GM12878 (cell line): ENCODE data around the gene LITAF. TPM values are rescaled to one million over a fixed set of nuclear protein-coding genes. Genes with fewer than 3 reads are reported as not detected.

Source experiments
- ATAC-seq: fragments of 200-7000 bp; cut with Tn5 transposase; 3 replicates; pipeline ENCODE4 v1.9.1; 2020; ENCODE audit warnings: mild to moderate bottlenecking, moderate library complexity
- BruUV-seq: library from RNA; stranded (reverse); fragments of 400-500 nt; replicated peaks from 2 replicates; lab custom pipeline; 2021; lab: Mats Ljungman, UMichigan
- CTCF ChIA-PET: fragments of 300-600 bp; sonication (Branson Sonifier 250); formaldehyde crosslinking; extraction: SDS; loops from one replicate; lab custom pipeline; 2021; ENCODE audit warnings: inconsistent platforms; lab: Yijun Ruan, JAX
- POLR2A ChIA-PET: fragments of 350-600 bp; formaldehyde crosslinking; extraction: SDS; loops from one replicate; lab custom pipeline; 2021; ENCODE audit warnings: inconsistent platforms; lab: Charles Lee
- RAD21 ChIA-PET: fragments of 300-600 bp; sonication (Branson Sonifier 250); formaldehyde crosslinking; loops from one replicate; lab custom pipeline; 2023; ENCODE audit warnings: antibody characterized with exemption; ENCODE audit not compliant: unreplicated experiment; lab: Charles Lee
- SMC1A ChIA-PET: fragments of 300-600 bp; sonication (Branson Sonifier 250); formaldehyde crosslinking; loops from one replicate; lab custom pipeline; 2023; ENCODE audit not compliant: unreplicated experiment, uncharacterized antibody; lab: Charles Lee
- DNase-seq: peaks from one replicate; pipeline ENCODE4 v3.0.0-alpha.2; 2011; ENCODE audit warnings: low read depth, low spot score
- FAIRE-seq: peaks from 3 replicates; lab custom pipeline; 2011; peaks lifted over from hg19 to GRCh38; lab: Jason Lieb, UNC
- H2AFZ ChIP-seq: 2 replicates; pipeline ENCODE4 v1.6.0; 2011; ENCODE audit warnings: low read depth, low read length, control low read depth; ENCODE audit not compliant: control insufficient read depth
- H3K27ac ChIP-seq: 2 replicates; pipeline ENCODE4 v1.5.1; 2011; ENCODE audit warnings: control low read depth; ENCODE audit not compliant: control insufficient read depth, insufficient read depth
- H3K27me3 ChIP-seq, 2 experiments: replicated peaks in 1 of 2; 2 replicates each; pipeline versions ENCODE4 v1.6.0 to v1.6.1; 2011; ENCODE audit warnings: low read length in 1 of 2; ENCODE audit not compliant: control insufficient read depth in 2 of 2, insufficient read depth in 2 of 2
- H3K36me3 ChIP-seq, 2 experiments: 2 replicates each; pipeline ENCODE4 v1.5.1; 2011; ENCODE audit warnings: low read length in 1 of 2; ENCODE audit not compliant: control insufficient read depth in 2 of 2, insufficient read depth in 2 of 2
- H3K4me1 ChIP-seq: 2 replicates; pipeline ENCODE4 v1.6.1; 2011; ENCODE audit warnings: mild to moderate bottlenecking, low read length, moderate library complexity, mixed read lengths; ENCODE audit not compliant: control insufficient read depth, insufficient read depth
- H3K4me2 ChIP-seq: 2 replicates; pipeline ENCODE4 v1.6.0; 2011; ENCODE audit warnings: control low read depth; ENCODE audit not compliant: control insufficient read depth, insufficient read depth
- H3K4me3 ChIP-seq: fragments of 200-600 bp; sonication (generic); 2 replicates; pipeline ENCODE4 v1.5.1; 2016
- H3K79me2 ChIP-seq: 2 replicates; pipeline ENCODE4 v1.6.0; 2011; ENCODE audit warnings: low read length; ENCODE audit not compliant: control insufficient read depth, insufficient read depth
- H3K9ac ChIP-seq: 2 replicates; pipeline ENCODE4 v1.8.0; 2011; ENCODE audit warnings: low read length, control low read depth, mixed read lengths; ENCODE audit not compliant: control insufficient read depth, insufficient read depth
- H3K9me3 ChIP-seq: replicated peaks from 3 replicates; pipeline ENCODE4 v1.5.1; 2011; ENCODE audit warnings: mild to moderate bottlenecking, low read length; ENCODE audit not compliant: control insufficient read depth, insufficient read depth
- H4K20me1 ChIP-seq: 2 replicates; pipeline ENCODE4 v1.6.0; 2011; ENCODE audit not compliant: control insufficient read depth, insufficient read depth
- BCL11A ChIP-seq: IDR thresholded peaks from 2 replicates; pipeline ENCODE4 v1.6.1; 2011; ENCODE audit warnings: low read depth, low read length
- E2F8 ChIP-seq: fragments of 450-650 bp; IDR thresholded peaks from 2 replicates; pipeline ENCODE4 v1.6.1; 2018; ENCODE audit warnings: mild to moderate bottlenecking, low read depth, moderate library complexity; ENCODE audit not compliant: partially characterized antibody
- IKZF2 ChIP-seq, 2 experiments: fragments of 450-650 bp; IDR thresholded peaks; 2 replicates each; pipeline ENCODE4 v1.6.1; 2017; ENCODE audit warnings: mild to moderate bottlenecking in 2 of 2, moderate library complexity in 2 of 2
- NFXL1 ChIP-seq: fragments of 450-650 bp; IDR thresholded peaks from 2 replicates; pipeline ENCODE4 v1.6.1; 2017; ENCODE audit warnings: antibody characterized with exemption, mild to moderate bottlenecking, borderline replicate concordance
- WGBS: methylation state at CpG from one replicate; pipeline ENCODE4 v1.1.6; 2016; ENCODE audit warnings: low lambda C conversion rate; ENCODE audit not compliant: insufficient replicate concordance, insufficient coverage; ENCODE audit errors: missing lambda C conversion rate; 5-methylcytosine and 5-hydroxymethylcytosine counted together
- in situ Hi-C: fragments of 300-500 bp; cut with MboI; formaldehyde crosslinking; loops from 9 replicates; pipeline ENCODE4 v1.14.3; 2018; ENCODE audit warnings: mixed read lengths
- intact Hi-C: fragments of 100-400 bp; cut with micrococcal nuclease; formaldehyde crosslinking; loops from one replicate; pipeline ENCODE4 v1.14.2; 2022; ENCODE audit not compliant: unreplicated experiment
- polyA plus RNA-seq, 11 experiments: library from polyadenylated mRNA; depleted of rRNA in 4 of 11; unstranded in 6 of 11; stranded (reverse) in 5 of 11; fragments of >200 nt; fragmentation: Nextera tagmentation in 4 of 11; fragmentation: Illumina TruSeq in 1 of 11; extraction: Ambion mirVana in 4 of 11; extraction: Trizol in 1 of 11; gene quantifications; 1 replicate in 1 of 11; 2 replicates in 10 of 11; pipeline versions ENCODE4 v1.2.1 to v1.2.3, GENCODE V29; 2011 to 2016; ENCODE audit warnings: inconsistent platforms in 2 of 11, missing spikeins in 2 of 11, low read depth in 1 of 11
- total RNA-seq, 4 experiments: library from RNA; depleted of rRNA in 3 of 4; stranded (reverse); fragments of >200 nt in 3 of 4; fragmentation: Illumina TruSeq in 1 of 4; extraction: Trizol in 1 of 4; gene quantifications; 2 replicates each; pipeline versions ENCODE4 v1.2.1 to v1.2.3, GENCODE V29; 2013 to 2021

LITAF gene
- total and polyA plus RNA-seq, 10 of the 15 experiments (the other 5 are each of a cell fraction or from before 2014, with no cell fraction given): 99.2 to 211 (median 147) TPM

GRCh38 chr16:11615748-11616447 lies 29.2 kb upstream of the LITAF start (continued):
- no peak for TF ChIP-seq E2F8
- no peak for TF ChIP-seq NFXL1
- TF ChIP-seq IKZF2 (IDR thresholded peaks at IDR 0.05): no peak
- TF ChIP-seq, all 136 proteins: peak for 0

GRCh38 chr16:11614587-11615175 lies 28.0 kb upstream of the LITAF start:
- Histone ChIP-seq H3K27me3 (no peaks in the 10 kb centered on the region), H3K9ac (no peak overlapping the region), H3K9me3 (no peaks in the 10 kb centered on the region), H2AFZ (no peak overlapping the region), H3K27ac (no peak overlapping the region), H3K4me2 (no peak overlapping the region), H4K20me1 (no peaks in the 10 kb centered on the region), H3K79me2 (no peaks in the 10 kb centered on the region), H3K36me3 (no peaks in the 10 kb centered on the region), H3K4me1 (peaks cover 23% of the 10 kb centered on the region), H3K4me3 (no peak overlapping the region)
- ATAC-seq (no peak), DNase-seq (no peak), FAIRE-seq (no peak)
- ChIA-PET POLR2A (interaction anchor here (0.7 kb wide), 1 partner anchor 57 kb away, joined by 4 read pairs; no protein-coding TSS in a partner anchor), RAD21 (interaction anchor here (0.7 kb wide), 1 partner anchor 28 kb away, joined by 3 read pairs; the partner anchor contains the start of gene LITAF), CTCF (interaction anchor here (0.7 to 1.3 kb wide), 4 partner anchors 21 to 83 kb away, joined by 3 to 4 read pairs (median 4); no protein-coding TSS in a partner anchor), SMC1A (interaction anchor here (2.9 kb wide), 1 partner anchor 32 kb away, joined by 8 read pairs; no protein-coding TSS in a partner anchor)
- intact Hi-C loops: no loop called here
- in situ Hi-C loops: no loop called here
- 60% methylated on average over 10 of the region's 10 CpGs for WGBS
- no TSS peak for BruUV-seq
- TF ChIP-seq BCL11A (no peak), IKZF2 (IDR thresholded peaks at IDR 0.05) (no peak)
